Panc1 (cell line): ENCODE results near the gene RGS12.

Experiments
- POLR2AphosphoS5 ChIP-seq: IDR thresholded peaks from 2 replicates; pipeline ENCODE4 v1.6.1; 2012; ENCODE audit warnings: mild to moderate bottlenecking, low read depth, low read length, moderate library complexity
- SIN3A ChIP-seq: IDR thresholded peaks from 2 replicates; pipeline ENCODE4 v1.6.1; 2012; ENCODE audit warnings: low read depth, mild to moderate bottlenecking, low read length, moderate library complexity, borderline replicate concordance; ENCODE audit not compliant: insufficient read depth
- TCF7L2 ChIP-seq: IDR thresholded peaks from 2 replicates; pipeline ENCODE4 v1.6.1; 2011; ENCODE audit warnings: mild to moderate bottlenecking, low read depth, low read length, inconsistent platforms
- TF ChIP-seq, protein P1 (sequence below): fragments of 450-650 bp; IDR thresholded peaks from 2 replicates; pipeline ENCODE4 v1.5.1; 2017; ENCODE audit warnings: mild to moderate bottlenecking
- TF ChIP-seq, protein P2 (sequence below), 2 experiments: IDR thresholded peaks; 2 replicates each; pipeline ENCODE4 v1.6.1; 2011 to 2012; ENCODE audit warnings: low read depth in 2 of 2, control low read depth in 1 of 2, low read length in 1 of 2, mild to moderate bottlenecking in 1 of 2, moderate library complexity in 1 of 2; ENCODE audit not compliant: insufficient read depth in 1 of 2

DNA sequence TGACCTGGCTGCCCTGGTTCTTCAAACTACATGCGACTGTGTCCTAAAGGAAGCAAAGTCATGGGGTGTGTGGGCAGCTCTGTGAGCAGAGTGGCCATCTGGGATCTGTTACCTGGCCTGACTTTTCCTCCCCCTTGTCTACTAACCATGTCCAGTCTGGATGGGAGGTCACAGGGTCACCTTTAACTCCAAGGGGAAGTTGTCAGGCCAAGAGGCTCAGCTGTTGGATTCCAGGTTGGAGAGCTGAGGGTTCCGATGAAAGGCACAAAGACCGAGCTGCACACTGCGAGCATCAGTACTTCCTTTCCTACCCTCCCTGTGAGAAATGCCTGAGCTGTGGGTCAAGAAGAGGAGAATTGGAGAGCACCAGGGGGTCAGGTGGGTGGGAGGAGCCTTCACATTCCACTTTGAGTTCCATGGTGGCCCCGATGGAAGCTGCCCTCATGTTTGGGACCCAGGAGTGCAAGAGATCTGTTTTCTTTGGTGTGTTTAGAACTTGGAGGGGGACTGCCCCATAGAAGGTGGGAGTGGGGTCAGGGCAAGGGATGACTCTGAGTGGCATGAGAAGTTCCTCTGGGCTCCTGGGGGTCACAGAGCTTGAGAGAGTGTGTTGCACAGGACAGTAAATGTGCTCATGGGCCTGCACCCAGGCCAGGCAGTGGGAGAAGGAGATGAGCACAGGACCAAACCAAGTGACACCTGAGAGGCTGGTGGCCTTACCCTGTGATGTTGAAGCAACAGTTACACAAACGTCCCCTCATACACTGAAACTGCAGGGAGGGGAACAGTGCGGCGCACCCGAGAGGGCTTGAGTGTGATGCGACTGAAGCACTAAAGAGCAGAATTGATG is 36.2 kb downstream of the RGS12 start:
- TF ChIP-seq, protein P1, sequence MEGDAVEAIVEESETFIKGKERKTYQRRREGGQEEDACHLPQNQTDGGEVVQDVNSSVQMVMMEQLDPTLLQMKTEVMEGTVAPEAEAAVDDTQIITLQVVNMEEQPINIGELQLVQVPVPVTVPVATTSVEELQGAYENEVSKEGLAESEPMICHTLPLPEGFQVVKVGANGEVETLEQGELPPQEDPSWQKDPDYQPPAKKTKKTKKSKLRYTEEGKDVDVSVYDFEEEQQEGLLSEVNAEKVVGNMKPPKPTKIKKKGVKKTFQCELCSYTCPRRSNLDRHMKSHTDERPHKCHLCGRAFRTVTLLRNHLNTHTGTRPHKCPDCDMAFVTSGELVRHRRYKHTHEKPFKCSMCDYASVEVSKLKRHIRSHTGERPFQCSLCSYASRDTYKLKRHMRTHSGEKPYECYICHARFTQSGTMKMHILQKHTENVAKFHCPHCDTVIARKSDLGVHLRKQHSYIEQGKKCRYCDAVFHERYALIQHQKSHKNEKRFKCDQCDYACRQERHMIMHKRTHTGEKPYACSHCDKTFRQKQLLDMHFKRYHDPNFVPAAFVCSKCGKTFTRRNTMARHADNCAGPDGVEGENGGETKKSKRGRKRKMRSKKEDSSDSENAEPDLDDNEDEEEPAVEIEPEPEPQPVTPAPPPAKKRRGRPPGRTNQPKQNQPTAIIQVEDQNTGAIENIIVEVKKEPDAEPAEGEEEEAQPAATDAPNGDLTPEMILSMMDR: no peak
- TF ChIP-seq, protein P2, sequence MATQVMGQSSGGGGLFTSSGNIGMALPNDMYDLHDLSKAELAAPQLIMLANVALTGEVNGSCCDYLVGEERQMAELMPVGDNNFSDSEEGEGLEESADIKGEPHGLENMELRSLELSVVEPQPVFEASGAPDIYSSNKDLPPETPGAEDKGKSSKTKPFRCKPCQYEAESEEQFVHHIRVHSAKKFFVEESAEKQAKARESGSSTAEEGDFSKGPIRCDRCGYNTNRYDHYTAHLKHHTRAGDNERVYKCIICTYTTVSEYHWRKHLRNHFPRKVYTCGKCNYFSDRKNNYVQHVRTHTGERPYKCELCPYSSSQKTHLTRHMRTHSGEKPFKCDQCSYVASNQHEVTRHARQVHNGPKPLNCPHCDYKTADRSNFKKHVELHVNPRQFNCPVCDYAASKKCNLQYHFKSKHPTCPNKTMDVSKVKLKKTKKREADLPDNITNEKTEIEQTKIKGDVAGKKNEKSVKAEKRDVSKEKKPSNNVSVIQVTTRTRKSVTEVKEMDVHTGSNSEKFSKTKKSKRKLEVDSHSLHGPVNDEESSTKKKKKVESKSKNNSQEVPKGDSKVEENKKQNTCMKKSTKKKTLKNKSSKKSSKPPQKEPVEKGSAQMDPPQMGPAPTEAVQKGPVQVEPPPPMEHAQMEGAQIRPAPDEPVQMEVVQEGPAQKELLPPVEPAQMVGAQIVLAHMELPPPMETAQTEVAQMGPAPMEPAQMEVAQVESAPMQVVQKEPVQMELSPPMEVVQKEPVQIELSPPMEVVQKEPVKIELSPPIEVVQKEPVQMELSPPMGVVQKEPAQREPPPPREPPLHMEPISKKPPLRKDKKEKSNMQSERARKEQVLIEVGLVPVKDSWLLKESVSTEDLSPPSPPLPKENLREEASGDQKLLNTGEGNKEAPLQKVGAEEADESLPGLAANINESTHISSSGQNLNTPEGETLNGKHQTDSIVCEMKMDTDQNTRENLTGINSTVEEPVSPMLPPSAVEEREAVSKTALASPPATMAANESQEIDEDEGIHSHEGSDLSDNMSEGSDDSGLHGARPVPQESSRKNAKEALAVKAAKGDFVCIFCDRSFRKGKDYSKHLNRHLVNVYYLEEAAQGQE (IDR thresholded peaks at IDR 0.05; ENCODE audit: insufficient read depth in 1 of 2, low read depth in 2 of 2, low read length in 1 of 2): no peak
- TF ChIP-seq POLR2AphosphoS5: no peak
- TF ChIP-seq SIN3A: no peak
- no peak for TF ChIP-seq TCF7L2
